HEK293 (cell line): Measurements from ENCODE around the gene B3GAT1.

Source experiments
- CTCF ChIA-PET: fragments of 350-600 bp; formaldehyde crosslinking; extraction: SDS; loops from one replicate; lab custom pipeline; 2021; ENCODE audit warnings: antibody characterized with exemption; lab: Yijun Ruan, JAX
- POLR2A ChIA-PET: fragments of 300-600 bp; formaldehyde crosslinking; extraction: SDS; loops from one replicate; lab custom pipeline; 2020; ENCODE audit warnings: antibody characterized with exemption, inconsistent platforms; lab: Yijun Ruan, JAX
- H3K27ac ChIP-seq: fragments of 200-500 bp; sonication (Bioruptor generic); 2 replicates; pipeline ENCODE4 v1.5.1; 2014; ENCODE audit warnings: low read depth, low read length, control low read depth, inconsistent platforms; ENCODE audit errors: extremely low read depth
- H3K36me3 ChIP-seq, 2 experiments: fragments of 200-500 bp in 1 of 2; sonication (Bioruptor generic) in 1 of 2; 1 replicate in 1 of 2; 2 replicates in 1 of 2; pipeline ENCODE4 v1.5.1; 2014 to 2017; ENCODE audit warnings: inconsistent platforms in 2 of 2, low read length in 2 of 2; ENCODE audit not compliant: control insufficient read depth in 2 of 2, insufficient read depth in 1 of 2
- H3K4me1 ChIP-seq: fragments of 200-500 bp; sonication (Bioruptor generic); 2 replicates; pipeline ENCODE4 v1.5.1; 2014; ENCODE audit warnings: mild to moderate bottlenecking, low read length, inconsistent platforms; ENCODE audit not compliant: control insufficient read depth, insufficient read depth
- H3K4me3 ChIP-seq: 2 replicates; pipeline ENCODE4 v1.5.1; 2011; ENCODE audit warnings: low read depth, mild to moderate bottlenecking, control low read depth, low read length, moderate library complexity
- H3K9me3 ChIP-seq: fragments of 200-500 bp; sonication (Bioruptor generic); 2 replicates; pipeline ENCODE4 v1.5.1; 2014; ENCODE audit warnings: low read depth, low read length, inconsistent platforms; ENCODE audit not compliant: control insufficient read depth, insufficient read depth
- BCL11B ChIP-seq: fragments of 450-650 bp; formaldehyde crosslinking; IDR thresholded peaks from 2 replicates; pipeline ENCODE4 v1.5.1; 2016; ENCODE audit warnings: low read depth, missing biosample characterization, missing genetic modification characterization
- CTCF ChIP-seq: fragments of 450-650 bp; formaldehyde crosslinking; IDR thresholded peaks from 2 replicates; pipeline ENCODE4 v1.5.1; 2016; ENCODE audit warnings: missing biosample characterization, missing genetic modification characterization
- GLIS2 ChIP-seq: fragments of 450-650 bp; formaldehyde crosslinking; IDR thresholded peaks from 2 replicates; pipeline ENCODE4 v1.5.1; 2016; ENCODE audit warnings: missing biosample characterization, missing genetic modification characterization
- TSHZ1 ChIP-seq: fragments of 450-650 bp; formaldehyde crosslinking; IDR thresholded peaks from 2 replicates; pipeline ENCODE4 v1.5.1; 2016; ENCODE audit warnings: missing biosample characterization, missing genetic modification characterization, borderline replicate concordance
- ZFHX2 ChIP-seq: fragments of 450-650 bp; formaldehyde crosslinking; conservative IDR thresholded peaks from 2 replicates; pipeline ENCODE4 v1.5.1; 2016; ENCODE audit warnings: missing biosample characterization, missing genetic modification characterization
- ZFP3 ChIP-seq: fragments of 450-650 bp; formaldehyde crosslinking; IDR thresholded peaks from 2 replicates; pipeline ENCODE4 v1.5.1; 2016; ENCODE audit warnings: low read depth, missing biosample characterization, missing genetic modification characterization
- ZNF112 ChIP-seq: fragments of 450-650 bp; formaldehyde crosslinking; IDR thresholded peaks from 2 replicates; pipeline ENCODE4 v1.5.0; 2017; ENCODE audit warnings: missing biosample characterization, missing genetic modification characterization
- ZNF248 ChIP-seq: fragments of 450-650 bp; formaldehyde crosslinking; IDR thresholded peaks from 2 replicates; pipeline ENCODE4 v1.5.1; 2017; ENCODE audit warnings: missing biosample characterization, missing genetic modification characterization
- ZNF658 ChIP-seq: fragments of 450-650 bp; formaldehyde crosslinking; IDR thresholded peaks from 2 replicates; pipeline ENCODE4; 2016; ENCODE audit warnings: missing biosample characterization, missing genetic modification characterization
- TF ChIP-seq, protein P1 (sequence below): fragments of 450-650 bp; formaldehyde crosslinking; optimal IDR thresholded peaks from 2 replicates; pipeline ENCODE3; 2016; ENCODE audit warnings: missing biosample characterization, mild to moderate bottlenecking, missing genetic modification characterization
- TF ChIP-seq, protein P2 (sequence below): fragments of 450-650 bp; formaldehyde crosslinking; IDR thresholded peaks from 2 replicates; pipeline ENCODE4 v1.5.1; 2016; ENCODE audit warnings: missing biosample characterization, missing genetic modification characterization

Gene B3GAT1

DNA sequence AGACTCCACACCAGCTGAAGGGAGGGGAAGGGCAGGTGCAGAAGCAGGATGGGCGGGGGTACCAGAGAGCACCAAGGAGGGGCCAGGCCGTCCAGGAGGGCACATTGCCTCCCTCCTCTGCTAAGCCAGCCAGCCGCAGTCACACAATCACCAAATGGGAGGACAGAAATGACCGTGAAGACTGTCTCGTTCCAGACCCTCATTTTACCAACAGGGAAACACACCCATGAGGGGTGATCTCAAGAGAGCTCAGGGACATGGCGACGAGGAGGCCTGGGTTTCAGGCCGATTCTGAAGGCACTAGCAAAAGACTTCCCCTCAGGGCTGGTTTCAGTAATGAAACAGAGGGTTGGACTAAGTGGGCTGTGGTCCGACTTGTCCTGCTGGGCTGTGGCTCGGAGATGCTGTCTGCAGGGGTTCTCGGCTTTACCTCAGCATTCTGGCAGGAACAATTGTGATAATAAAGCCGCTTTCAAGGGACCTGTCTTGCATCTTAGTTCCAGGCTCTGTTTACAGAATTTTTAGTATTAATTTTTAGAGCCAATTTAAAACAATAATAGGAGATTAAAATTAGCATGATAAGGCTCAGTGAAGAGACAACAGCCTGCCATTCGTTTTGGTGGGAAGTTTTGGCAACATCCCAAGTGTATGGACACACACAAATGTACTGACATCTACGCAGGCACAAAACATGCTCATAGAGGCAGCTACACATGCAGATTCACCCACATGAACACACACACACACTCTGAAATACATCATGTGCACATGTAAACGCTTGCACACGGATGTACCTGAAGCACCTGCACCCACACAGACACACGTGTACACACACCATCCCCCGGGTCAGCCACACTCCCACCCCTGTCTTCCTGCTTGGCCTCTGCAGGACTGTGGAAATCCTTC is 2.0 kb upstream of the B3GAT1 start:
- peaks cover 4% of the 10 kb centered on the region; the same call in 1 of the 2 replicates for H3K4me1 ChIP-seq
- no peak overlapping the region for H3K4me3 ChIP-seq
- ChIA-PET POLR2A (no interaction called here), CTCF (no interaction called here)
- no peaks in the 10 kb centered on the region for H3K36me3 ChIP-seq
- TF ChIP-seq ZFHX2, result 0 out of 2 replicates have a peak, but pooled peaks have one; percentile 23
- no peak for TF ChIP-seq GLIS2 (tag by site-specific recombination)
- no peak overlapping the region for H3K27ac ChIP-seq
- H3K9me3 ChIP-seq, result no peaks in the 10 kb centered on the region

GRCh38 chr11:134413043-134413825 is 1.2 kb upstream of the B3GAT1 start:
- Histone ChIP-seq H3K9me3 (no peaks in the 10 kb centered on the region), H3K4me1 (peaks cover 4% of the 10 kb centered on the region; the same call in 1 of the 2 replicates), H3K4me3 (peak overlapping the region; percentile 48), H3K36me3 (no peaks in the 10 kb centered on the region), H3K27ac (no peak overlapping the region)
- TF ChIP-seq, protein P1, sequence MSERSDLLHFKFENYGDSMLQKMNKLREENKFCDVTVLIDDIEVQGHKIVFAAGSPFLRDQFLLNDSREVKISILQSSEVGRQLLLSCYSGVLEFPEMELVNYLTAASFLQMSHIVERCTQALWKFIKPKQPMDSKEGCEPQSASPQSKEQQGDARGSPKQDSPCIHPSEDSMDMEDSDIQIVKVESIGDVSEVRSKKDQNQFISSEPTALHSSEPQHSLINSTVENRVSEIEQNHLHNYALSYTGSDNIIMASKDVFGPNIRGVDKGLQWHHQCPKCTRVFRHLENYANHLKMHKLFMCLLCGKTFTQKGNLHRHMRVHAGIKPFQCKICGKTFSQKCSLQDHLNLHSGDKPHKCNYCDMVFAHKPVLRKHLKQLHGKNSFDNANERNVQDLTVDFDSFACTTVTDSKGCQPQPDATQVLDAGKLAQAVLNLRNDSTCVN (tag by site-specific recombination), result peak; percentile 10
- TF ChIP-seq CTCF (tag by site-specific recombination) (no peak), TSHZ1 (tag by site-specific recombination) (no peak), ZFHX2 (peak; percentile 5), BCL11B (tag by site-specific recombination) (no peak), ZNF658 (tag by site-specific recombination) (no peak), ZNF112 (no peak), ZNF248 (tag by site-specific recombination) (no peak), ZFP3 (no peak)
- TF ChIP-seq, protein P2, sequence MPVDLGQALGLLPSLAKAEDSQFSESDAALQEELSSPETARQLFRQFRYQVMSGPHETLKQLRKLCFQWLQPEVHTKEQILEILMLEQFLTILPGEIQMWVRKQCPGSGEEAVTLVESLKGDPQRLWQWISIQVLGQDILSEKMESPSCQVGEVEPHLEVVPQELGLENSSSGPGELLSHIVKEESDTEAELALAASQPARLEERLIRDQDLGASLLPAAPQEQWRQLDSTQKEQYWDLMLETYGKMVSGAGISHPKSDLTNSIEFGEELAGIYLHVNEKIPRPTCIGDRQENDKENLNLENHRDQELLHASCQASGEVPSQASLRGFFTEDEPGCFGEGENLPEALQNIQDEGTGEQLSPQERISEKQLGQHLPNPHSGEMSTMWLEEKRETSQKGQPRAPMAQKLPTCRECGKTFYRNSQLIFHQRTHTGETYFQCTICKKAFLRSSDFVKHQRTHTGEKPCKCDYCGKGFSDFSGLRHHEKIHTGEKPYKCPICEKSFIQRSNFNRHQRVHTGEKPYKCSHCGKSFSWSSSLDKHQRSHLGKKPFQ (tag by site-specific recombination), result no peak
- CTCF ChIA-PET, result no interaction called here
- POLR2A ChIA-PET, result no interaction called here
